ENCODE measurements around the gene ADGRD1.

The ADGRD1 gene

DNA sequence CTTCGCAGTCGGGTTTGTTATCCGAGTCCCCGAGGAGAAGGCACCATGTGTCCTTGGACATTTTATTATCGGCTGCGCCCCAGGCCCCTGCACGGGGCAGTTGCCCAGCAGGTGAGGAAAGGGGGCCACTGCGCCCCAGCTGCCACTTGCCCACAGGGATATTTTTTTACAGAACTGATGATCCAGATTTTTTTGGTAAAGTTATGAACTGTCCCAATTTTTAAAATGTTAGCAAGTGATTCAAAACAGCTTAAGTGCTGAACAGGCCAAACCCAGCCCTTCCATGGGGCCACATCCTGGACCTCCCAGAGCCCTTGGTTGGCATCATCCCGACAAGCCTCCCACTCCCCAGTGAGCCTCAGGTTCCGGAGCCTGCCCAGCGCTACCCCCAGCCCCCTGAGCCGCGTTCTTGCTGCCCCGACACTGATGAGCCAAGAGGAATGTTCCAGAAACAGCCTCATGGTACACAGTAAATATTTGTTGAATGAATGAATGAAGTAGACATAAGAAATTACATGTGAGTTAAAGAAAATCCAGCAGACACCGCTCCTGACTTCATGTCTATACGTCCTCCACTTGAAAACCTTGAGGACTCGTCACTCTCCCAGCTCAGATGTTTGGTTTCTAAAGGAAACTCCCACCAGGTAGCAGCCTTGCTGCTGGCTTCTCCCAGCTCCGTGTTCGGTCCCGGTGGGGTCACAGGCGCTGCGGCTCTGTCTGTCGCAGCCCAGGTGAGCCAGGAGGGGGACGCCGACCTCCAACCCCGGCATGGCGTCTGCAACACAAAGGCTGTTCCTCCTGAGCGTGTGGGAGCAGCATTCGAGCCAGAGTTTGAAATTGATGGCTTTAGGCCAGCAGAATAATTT lies 88.5 kb downstream of the ADGRD1 start:
- no peak for DNase-seq (ENCODE audit: low read depth)

DNA sequence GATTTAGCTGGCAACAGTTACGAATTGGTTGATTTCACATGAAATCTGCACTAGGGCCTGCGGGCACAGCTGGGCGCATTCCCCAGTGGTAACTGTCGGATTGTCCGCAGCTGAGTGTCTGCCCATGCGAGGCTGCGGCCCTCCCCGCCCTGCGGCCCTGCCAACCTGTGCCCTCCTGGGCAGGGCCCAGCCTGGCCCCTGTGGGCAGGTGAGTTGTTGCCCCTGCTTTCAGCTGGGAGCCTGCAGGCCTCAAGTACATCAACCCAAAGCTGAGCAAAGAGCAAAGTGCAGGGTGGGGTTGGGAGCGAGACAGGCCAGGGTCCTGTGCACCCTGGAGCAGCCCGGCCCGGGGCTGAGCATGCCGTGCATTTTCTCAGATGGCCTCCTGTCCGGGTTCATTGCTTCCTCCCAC lies 89.1 kb downstream of the ADGRD1 start:
- DNase-seq (ENCODE audit: low read depth): no peak

DNA sequence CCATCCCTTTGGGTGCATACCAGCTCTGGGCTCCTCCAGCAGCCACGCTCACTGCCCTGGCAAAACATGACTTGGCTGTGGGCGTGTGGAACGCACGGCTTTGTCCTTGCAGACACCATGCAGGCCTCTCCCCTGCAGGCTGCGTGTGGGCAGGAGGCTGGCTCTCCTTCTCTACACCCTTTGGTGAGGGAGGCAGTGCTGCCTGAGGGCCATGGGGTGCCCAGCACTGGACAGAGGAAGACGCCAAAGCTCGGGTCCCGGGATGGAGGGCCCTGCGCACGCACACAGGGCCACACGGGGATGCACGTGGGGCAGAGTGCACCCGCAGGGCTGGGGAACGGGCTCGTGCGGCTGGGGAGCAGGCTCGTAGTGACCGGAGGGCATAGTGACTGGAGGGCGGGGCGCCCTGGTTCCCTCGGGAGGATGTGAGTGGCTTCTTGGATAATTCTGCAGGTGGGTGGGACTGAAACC lies 89.7 kb downstream of the ADGRD1 start:
- no peak for DNase-seq (ENCODE audit: low read depth)

DNA sequence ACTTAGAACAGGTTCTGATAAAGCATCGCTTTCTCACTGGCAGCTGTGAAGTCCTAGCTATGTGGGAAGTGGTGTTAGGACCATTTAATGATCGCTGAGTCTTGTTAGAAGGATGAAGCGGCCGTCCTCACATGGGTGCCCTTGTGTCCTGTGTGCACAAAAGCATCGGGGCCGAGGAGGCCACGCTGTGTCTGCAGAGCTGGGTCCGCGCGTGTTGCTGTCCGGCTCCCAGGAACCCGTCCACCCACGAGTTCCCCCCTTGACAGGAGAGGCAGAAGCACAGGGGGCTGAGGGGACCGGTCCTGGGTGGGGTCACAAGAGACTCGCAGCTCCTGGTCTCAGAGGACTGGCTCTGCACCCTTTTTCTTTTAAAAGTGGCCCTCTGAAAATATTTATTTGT lies 90.4 kb downstream of the ADGRD1 start:
- DNase-seq (ENCODE audit: low read depth): no peak

DNA sequence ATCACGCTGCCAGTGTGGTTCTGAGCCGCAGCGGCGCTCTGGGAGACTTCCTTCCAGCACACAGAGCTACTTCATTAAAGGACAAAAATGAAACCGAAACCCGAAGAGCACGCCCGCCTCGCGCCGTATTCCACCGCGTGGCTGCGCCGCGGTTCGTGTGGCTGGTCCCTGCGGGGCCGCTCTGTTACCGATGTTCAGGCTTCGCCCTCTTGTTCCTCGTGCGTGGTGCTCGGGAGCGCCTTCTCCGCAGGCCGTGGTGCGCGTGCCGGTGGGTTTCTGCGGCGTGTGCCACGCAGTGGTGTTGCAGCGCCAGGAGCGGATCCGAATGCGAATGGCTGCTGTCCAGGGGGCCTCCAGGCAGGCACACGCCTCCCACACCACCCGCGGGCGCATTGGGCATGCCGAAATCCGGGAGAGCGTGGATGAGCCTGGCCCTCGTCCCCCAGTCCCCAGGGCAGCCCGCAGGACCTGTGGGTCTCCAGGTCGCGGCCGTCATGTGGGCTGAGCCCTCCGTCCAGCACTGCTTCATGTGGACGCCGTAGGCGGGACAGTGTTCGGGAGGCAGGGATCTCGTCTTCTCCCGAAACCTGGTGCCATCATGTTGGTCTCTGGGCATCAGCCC lies 91.2 kb downstream of the ADGRD1 start:
- no peak for DNase-seq (ENCODE audit: low read depth)

DNA sequence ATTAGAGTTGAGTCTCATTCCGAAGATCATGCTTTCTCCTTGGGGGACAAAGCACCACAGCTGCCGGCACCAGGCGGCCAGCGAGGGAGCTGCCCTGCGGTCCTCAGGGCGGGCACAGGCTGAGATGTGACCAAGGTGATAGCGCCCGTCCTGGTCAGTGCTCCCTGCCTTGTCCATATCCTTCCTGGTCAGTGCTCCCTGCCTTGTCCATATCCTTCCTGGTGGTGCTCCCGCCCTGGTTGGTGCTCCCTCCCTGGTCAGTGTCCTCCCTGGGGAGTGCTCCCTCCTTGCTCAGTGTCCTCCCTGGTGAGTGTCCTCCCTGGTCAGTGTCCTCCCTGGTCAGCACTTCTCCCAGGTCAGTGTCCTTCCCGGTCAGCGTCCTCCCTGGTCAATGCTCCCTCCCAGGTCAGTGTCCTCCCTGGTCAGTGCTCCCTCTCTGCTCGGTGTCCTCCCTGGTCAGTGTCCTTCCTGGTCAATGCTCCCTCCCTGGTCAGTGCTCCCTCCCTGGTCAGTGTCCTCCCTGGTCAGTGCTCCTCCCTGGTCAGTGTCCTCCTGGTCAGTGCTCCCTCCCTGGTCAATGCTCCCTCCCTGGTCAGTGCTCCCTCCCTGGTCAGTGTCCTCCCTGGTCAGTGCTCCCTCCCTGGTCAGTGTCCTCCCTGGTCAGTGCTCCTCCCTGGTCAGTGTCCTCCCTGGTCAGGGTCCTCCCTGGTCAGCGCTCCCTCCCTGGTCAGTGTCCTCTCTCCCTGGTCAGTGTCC lies 92.2 kb downstream of the ADGRD1 start:
- no peak for DNase-seq (ENCODE audit: low read depth)

DNA sequence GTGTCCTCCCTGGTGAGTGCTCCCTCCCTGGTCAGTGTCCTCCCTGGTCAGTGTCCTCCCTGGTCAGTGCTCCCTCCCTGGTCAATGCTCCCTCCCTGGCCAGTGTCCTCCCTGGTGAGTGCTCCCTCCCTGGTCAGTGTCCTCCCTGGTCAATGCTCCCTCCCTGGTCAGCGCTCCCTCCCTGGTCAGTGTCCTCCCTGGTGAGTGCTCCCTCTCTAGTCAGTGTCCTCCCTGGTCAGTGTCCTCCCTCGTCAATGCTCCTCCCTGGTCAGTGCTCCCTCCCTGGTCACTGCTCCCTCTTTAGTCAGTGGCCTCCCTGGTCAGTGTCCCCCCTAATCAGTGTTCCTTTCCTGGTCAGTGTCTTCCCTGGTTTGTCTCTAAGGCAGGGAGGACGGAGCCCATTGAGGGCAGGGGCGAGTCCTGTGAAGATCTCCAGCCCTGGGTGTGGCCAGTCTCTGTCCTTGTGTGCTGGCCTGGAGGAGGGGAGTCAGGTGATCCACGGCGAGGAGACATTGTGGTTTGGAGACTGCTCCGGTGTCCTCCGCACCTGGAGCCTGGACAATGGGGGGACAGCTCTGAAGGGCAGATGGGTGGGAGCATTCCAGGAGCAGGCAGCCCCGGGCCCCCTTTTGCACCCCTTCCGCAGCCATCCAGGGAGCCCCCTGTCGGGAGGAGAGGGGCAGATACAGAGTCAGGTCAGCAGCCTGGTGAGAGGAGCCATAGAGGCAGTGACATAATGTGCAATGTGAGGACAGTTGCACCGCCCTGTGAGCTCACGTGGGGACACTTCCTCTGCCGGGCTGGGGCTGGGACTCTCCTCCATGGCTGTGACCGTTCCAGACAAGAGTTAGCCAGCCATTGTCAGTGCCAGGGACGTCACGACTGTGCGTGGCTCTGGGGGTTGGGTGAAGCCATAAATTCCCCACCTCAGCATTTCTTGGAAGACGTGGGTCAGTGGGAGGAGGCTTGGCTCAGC lies 93.4 kb downstream of the ADGRD1 start:
- DNase-seq (ENCODE audit: low read depth): no peak

DNA sequence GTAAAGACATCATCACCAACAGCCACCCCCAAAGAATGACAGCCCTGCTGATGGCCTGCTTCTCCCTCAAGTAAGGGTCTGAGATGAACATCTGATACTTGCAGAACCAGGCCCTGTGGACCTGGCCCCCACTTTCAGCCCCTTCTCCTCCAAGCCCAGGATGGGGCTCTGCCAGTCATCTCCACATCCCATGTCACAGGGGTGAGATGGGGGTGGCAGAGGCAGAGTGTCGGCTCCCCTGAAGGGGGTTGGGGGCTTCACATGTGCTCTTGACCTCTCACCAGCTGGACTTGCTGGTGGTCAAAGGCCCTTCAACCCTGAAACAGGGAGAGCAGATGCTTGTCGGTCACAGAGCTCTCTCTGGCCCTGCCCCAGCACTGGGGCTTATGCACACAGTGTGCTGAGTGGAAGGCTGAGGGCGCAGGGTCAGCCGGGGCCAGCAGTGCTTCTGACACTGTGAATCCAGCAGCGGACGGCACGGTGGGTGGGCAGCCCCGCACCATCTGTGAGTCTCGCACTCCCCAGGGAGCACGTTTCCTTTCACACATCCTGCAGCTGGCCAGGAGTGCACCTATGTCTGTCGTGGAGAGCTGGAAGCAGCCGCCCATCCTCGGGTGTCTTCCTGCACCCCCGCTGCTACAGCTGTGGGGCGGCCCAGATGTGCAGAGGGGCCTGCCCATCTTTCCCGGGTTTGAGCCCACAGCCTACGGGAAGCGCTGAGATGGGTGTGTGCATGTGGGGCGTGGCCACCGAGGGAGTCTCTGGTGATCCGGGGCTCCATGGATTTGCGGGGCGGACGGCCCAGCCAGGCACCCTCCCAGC lies 94.3 kb downstream of the ADGRD1 start:
- DNase-seq (ENCODE audit: low read depth): no peak

DNA sequence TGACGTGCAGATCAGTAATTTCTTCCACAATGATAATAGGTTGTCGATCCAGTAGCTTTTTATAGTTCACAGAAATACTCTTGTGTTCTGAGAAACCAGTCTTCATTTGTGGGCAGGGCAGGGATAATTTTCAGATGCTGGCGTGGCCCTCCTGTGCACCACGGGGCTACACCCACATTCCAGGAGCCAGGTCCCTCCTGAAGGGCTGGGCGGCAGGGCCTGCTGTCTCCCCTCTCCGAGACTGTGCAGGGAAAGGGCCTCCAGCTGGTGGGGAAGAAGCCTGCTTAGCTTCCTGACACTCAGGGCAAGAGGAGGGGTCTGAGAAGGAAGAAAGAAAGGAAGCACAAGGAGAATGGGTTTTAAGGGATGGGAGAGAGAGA lies 94.9 kb downstream of the ADGRD1 start:
- no peak for DNase-seq (ENCODE audit: low read depth)

DNA sequence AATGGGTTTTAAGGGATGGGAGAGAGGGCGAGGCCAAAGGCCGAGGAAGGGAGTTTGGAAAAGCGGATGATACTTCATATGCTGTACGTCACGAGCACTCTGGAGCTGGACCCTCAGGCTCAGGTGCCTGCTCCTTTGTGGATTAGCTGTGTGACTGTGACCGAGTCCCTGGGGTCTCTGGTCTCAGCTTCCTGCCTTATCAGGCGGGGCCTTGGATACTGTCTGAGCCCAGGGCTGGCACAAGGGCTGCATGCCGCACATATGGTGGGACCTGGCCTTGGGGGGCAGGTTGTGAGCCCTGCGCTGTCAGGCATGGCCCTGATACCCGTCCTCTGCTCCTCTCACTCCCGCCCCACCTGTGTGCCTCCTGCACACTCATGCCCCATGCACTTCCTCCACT lies 95.3 kb downstream of the ADGRD1 start:
- no peak for DNase-seq (ENCODE audit: low read depth)

DNA sequence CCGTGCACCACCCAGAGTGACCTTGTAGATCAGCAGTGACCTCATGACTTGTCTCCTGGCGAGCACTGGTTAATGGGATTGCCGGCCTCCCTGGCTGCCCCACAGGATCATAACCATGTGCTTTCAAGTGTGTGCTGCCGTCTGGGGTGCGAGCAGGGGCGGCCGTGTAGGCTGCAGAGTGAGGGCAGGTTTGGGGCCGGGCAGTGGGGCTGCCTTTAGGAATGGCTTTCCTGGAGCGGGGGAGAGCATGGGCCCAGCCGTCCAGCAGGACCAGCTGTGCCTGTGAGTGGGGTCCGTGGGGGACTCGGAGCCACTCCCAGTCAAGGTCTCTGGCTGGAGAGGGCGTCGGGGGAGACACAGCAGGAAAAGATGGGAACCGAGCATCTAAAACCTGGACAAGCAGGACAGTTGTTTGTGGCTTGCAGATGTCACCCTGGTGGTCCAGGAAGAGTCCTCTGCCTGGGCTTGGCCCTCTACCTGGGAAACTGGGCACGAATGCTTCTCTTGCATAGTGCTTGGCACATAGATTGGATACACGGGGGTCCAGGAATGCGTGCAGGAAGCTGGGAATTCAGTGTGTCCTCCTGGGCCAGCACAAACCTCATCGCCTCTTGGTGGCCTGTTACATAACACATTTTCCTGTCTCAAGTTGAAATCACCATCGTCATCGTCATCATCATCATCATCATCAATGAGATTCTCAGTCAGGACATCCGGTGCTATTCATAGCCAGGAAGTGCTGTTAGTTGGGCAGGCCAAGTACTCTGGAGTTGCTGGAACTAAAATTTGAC lies 96.0 kb downstream of the ADGRD1 start:
- no peak for DNase-seq (ENCODE audit: low read depth)

DNA sequence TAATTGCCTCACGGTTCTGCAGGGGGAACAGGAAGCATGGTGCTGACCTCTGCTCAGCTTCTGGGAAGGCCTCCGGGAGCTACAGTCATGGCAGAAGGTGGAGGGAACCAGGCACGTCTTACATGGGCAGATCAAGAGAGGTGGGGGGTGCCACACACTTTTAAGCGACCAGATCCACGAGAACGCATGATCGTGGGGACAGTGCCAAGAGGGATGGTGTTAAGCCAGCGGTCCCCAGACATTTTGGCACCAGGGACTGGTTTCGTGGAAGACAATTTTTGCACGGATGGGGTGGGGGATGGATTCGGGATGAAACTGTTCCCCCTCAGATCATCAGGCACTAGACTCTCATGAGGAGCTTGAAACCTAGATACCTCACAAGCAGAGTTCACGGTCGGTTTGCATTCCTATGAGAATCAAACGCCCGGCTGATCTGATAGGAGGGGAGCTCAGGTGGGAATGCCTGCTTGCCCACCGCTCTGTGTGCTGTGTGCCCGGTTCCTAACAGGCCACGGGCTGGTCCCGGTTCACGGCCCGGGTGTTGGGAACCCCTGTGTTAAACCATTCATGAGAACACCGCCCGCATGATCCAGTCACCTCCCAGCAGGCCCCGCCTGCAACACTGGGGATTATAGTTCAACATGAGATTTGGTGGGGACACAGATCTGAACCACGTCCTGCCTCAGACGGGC lies 96.9 kb downstream of the ADGRD1 start:
- no peak for DNase-seq (ENCODE audit: low read depth)

DNA sequence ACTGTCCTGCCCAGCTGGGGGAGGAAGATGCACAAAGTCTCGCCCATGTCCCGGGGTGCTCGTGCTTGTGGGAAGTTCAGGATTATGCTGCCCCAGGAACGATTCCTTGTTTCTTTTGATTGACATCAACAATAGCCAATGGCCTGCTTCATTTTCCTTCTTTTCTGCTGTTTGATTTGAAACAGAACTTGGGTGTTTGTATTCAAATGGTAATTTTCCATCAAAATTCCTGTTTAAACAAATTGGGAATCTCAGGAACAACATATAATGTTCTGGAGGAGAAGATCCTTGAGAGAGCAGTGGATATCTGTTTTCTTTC lies 97.4 kb downstream of the ADGRD1 start:
- no peak for DNase-seq (ENCODE audit: low read depth)

DNA sequence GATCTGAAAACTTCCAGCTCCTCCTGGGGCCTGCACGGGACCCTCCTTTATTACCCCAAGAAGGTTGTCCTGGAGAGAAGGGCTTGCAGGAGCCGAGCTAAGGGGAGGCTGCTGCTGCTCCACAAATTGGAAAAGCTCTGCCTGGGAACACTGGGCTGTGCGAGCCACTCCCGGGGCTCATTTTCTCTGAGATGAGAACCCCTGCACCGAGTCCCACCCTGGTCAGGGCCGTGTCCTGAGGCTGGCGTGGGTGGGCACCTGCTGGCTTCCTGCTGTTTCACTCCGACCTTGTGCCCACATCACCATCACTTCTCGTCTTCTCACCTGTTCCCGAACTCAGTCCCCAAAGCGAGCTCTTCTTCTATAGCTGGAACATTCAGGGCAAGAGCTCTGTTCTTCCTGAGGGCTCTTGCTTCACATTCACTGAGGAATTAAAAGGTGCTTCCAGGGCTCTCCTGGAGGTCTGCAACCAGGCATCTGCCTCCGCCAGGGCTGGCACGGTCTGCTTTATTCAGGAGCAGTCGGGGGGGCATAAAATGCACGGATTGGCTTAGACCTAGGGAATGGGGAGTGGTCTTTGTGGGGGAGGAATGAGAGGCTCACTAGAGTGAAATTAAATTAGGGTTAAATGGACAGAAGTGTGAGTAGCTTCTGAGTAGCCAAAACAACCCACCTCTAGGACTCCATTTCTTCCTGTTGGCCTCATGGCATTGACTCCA lies 98.5 kb downstream of the ADGRD1 start:
- no peak for DNase-seq (ENCODE audit: low read depth)

DNA sequence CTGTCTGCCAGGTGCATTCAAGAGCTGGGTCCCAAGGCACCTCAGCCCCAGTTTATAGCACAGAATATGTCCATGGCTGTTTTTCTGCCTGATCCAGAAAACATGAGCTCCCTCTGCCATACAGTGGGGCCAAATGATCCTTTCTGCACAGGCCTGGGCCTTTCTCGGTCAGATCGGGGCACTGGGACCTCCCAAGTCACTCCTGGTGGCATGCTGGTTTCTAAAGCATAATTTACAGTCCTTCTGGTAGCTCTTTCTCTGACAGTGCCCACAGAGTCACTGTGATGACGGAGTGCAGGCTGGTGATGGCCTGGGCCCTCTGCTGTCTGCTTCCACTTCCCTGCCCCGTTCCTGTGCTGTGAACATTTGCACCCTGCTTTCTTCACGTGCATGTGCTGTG lies 99.2 kb downstream of the ADGRD1 start:
- DNase-seq (ENCODE audit: low read depth): no peak

DNA sequence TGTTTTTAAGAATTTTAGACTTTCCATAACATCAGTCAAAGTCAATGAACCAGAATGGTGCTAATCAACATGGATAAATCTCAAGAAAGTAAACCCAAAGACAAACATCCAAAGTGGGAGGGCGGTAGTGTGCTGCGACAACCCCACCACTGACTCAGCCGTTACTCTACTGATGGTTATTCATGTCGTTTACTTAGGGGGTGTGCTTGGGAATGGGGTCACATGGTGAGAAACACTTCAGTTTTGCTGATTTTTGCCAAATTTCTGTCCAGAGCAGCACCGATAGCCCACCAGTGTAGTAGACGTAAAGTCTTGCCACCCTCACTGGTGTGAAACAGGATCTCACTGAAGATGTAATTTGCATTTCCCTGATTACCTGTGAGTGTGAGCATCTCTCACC lies 99.9 kb downstream of the ADGRD1 start:
- no peak for DNase-seq (ENCODE audit: low read depth)

DNA sequence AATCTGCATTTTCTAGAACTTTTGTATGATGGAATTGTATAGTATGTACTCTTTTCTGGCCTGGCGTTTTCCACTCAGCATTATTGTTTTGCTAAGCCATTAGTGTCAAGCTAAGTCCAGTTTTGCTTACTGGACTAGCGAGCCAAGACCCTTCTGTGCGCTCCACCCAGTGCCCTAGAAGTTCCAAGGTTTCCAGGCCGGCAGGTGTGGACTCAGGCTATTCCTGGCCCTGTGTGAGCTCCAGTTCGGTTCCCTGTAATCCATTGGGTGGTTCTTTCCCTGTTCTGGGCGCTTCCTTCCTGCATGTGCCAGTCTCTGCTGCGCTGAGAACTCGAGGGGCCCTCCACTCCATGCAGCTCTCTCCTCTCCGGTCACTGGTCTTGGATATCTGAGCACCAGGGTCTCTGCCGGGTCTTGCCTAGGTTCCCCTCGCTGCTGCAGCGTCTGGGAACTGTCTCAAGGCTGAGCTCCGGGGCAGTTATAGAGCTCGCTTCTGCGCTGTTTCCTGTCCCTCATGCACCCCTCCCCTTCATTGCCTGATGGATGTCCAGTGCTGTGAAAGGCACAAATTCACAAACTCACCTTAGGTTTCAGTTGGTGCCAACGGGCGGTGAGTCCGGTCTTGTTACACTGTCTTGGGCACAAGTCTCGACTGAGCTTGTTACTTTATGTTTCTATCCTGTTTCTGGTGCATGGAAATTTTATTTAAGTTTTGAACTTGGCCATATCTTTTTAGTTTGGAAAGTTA lies 100.8 kb downstream of the ADGRD1 start:
- DNase-seq (ENCODE audit: low read depth): no peak

DNA sequence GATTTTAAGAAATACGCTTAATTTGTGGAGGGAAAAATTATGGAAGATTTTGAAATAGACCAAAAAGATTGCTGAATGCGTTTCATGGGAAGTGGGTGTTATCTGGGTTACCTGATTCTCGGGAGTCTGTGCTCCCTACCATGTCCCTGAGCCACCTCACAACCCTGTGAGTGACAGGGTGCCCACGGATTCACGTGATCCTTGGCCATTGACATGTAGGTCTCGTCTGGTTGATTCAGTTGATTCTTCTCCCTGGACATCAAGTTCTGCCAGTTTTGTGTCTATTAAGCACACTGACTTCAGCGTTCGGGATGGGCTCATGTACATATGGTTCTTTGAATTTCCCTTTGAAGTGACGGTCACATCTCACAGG lies 101.4 kb downstream of the ADGRD1 start:
- DNase-seq (ENCODE audit: low read depth): no peak
